Neural cell (in vitro differentiated cells): ENCODE data around the gene TMEM238L. TPM values are rescaled to one million over a fixed set of nuclear protein-coding genes. Genes with fewer than 3 reads are reported as not detected.

Source experiments
- H2AFZ ChIP-seq: fragments of 200-600, 300-800 bp; sonication (generic), shearing (Covaris generic); 2 replicates; pipeline ENCODE4 v1.6.0; 2014; ENCODE audit warnings: low read depth, mild to moderate bottlenecking, antibody characterized with exemption, low read length, moderate library complexity
- H3F3A ChIP-seq: fragments of 200-600 bp; shearing (Covaris generic); 2 replicates; pipeline ENCODE4 v1.6.1; 2016; ENCODE audit warnings: mild to moderate bottlenecking, moderate library complexity, mixed read lengths, antibody characterized with exemption, low read length; ENCODE audit not compliant: insufficient read depth, poor library complexity, severe bottlenecking
- H3K27ac ChIP-seq: fragments of 200-600, 300-800 bp; sonication (generic), shearing (Covaris generic); 2 replicates; pipeline ENCODE4 v1.5.1; 2014; ENCODE audit warnings: mild to moderate bottlenecking, low read length, moderate library complexity
- H3K27me3 ChIP-seq: fragments of 300-800, 200-600 bp; sonication (generic), shearing (Covaris generic); 2 replicates; pipeline ENCODE4 v1.6.0; 2014; ENCODE audit warnings: mild to moderate bottlenecking, low read depth, low read length, moderate library complexity; ENCODE audit not compliant: insufficient read depth
- H3K36me3 ChIP-seq: fragments of 300-800, 200-600 bp; sonication (generic), shearing (Covaris generic); 2 replicates; pipeline ENCODE4 v1.5.1; 2014; ENCODE audit warnings: mild to moderate bottlenecking, antibody characterized with exemption, low read length, moderate library complexity; ENCODE audit not compliant: insufficient read depth
- H3K4me2 ChIP-seq: fragments of 300-800, 200-600 bp; sonication (generic), shearing (Covaris generic); 2 replicates; pipeline ENCODE4 v1.6.0; 2014; ENCODE audit warnings: mild to moderate bottlenecking, low read length
- H3K4me3 ChIP-seq: fragments of 300-800, 200-600 bp; sonication (generic), shearing (Covaris generic); 2 replicates; pipeline ENCODE4 v1.5.1; 2014; ENCODE audit warnings: mild to moderate bottlenecking, low read length, moderate library complexity
- H3K79me2 ChIP-seq: fragments of 200-600 bp; shearing (Covaris generic); replicated peaks from 2 replicates; pipeline ENCODE4 v1.6.0; 2014; ENCODE audit warnings: mild to moderate bottlenecking, low read length, moderate library complexity; ENCODE audit not compliant: insufficient read depth
- H3K9ac ChIP-seq: fragments of 300-800, 200-600 bp; sonication (generic), shearing (Covaris generic); 2 replicates; pipeline ENCODE4 v1.6.1; 2016; ENCODE audit warnings: mild to moderate bottlenecking, low read length, mixed read lengths
- H3K9me2 ChIP-seq: fragments of 200-600 bp; shearing (Covaris generic); 2 replicates; pipeline ENCODE4 v1.6.1; 2016; ENCODE audit warnings: mild to moderate bottlenecking, low read length, mixed read lengths; ENCODE audit not compliant: insufficient read depth
- H3K9me3 ChIP-seq: fragments of 200-600, 300-800 bp; sonication (generic), shearing (Covaris generic); 2 replicates; pipeline ENCODE4 v1.6.1; 2016; ENCODE audit warnings: mild to moderate bottlenecking, mixed run types, low read length, moderate library complexity, mixed read lengths
- H4K20me1 ChIP-seq: fragments of 200-600 bp; shearing (Covaris generic); 2 replicates; pipeline ENCODE4 v1.6.1; 2016; ENCODE audit warnings: mild to moderate bottlenecking, mixed run types; ENCODE audit not compliant: insufficient read depth
- CTCF ChIP-seq: fragments of 450-650 bp; IDR thresholded peaks from 2 replicates; pipeline ENCODE4 v1.5.1; 2014; ENCODE audit warnings: antibody characterized with exemption, mild to moderate bottlenecking, moderate library complexity; ENCODE audit not compliant: poor library complexity, severe bottlenecking
- EP300 ChIP-seq: fragments of 450-650 bp; conservative IDR thresholded peaks from 2 replicates; pipeline ENCODE4 v1.6.1; 2014; ENCODE audit warnings: antibody characterized with exemption, mild to moderate bottlenecking, moderate library complexity; ENCODE audit not compliant: poor library complexity, severe bottlenecking
- EZH2 ChIP-seq: fragments of 200-600, 300-800 bp; shearing (Covaris generic), sonication (generic); IDR thresholded peaks from 2 replicates; pipeline ENCODE4 v1.6.1; 2014; ENCODE audit warnings: antibody characterized with exemption, low read length, borderline replicate concordance, mild to moderate bottlenecking; ENCODE audit not compliant: insufficient read depth, poor library complexity, severe bottlenecking
- MXI1 ChIP-seq: fragments of 450-650 bp; conservative IDR thresholded peaks from 2 replicates; pipeline ENCODE4 v1.6.1; 2014; ENCODE audit warnings: antibody characterized with exemption, mild to moderate bottlenecking; ENCODE audit not compliant: poor library complexity, severe bottlenecking
- POLR2AphosphoS5 ChIP-seq: IDR thresholded peaks from 2 replicates; pipeline ENCODE4 v1.6.1; 2012
- RAD21 ChIP-seq: fragments of 450-650 bp; conservative IDR thresholded peaks from 2 replicates; pipeline ENCODE4 v1.6.1; 2014; ENCODE audit warnings: antibody characterized with exemption, mild to moderate bottlenecking, moderate library complexity
- REST ChIP-seq: IDR thresholded peaks from 2 replicates; pipeline ENCODE4 v1.6.1; 2012; ENCODE audit warnings: borderline replicate concordance
- SMC3 ChIP-seq: fragments of 450-650 bp; conservative IDR thresholded peaks from 2 replicates; pipeline ENCODE4 v1.6.1; 2014; ENCODE audit warnings: antibody characterized with exemption, mild to moderate bottlenecking, moderate library complexity; ENCODE audit not compliant: poor library complexity
- polyA plus RNA-seq: library from polyadenylated mRNA; depleted of rRNA; stranded (reverse); fragments of >200 nt; gene quantifications from 2 replicates; pipeline ENCODE4 v1.2.3, GENCODE V29; 2014

TMEM238L gene
- polyA plus RNA-seq, 1 donor from 2014 or later = not detected

- TF ChIP-seq REST (no peak), EP300 (no peak), POLR2AphosphoS5 (no peak), RAD21 (no peak), CTCF (no peak)
- H3F3A ChIP-seq = no peaks in the 10 kb centered on the region
- H2AFZ ChIP-seq = no peak overlapping the region
- no peak overlapping the region for H3K4me3 ChIP-seq
- H3K36me3 ChIP-seq = no peaks in the 10 kb centered on the region
- no peaks in the 10 kb centered on the region for H4K20me1 ChIP-seq
- H3K79me2 ChIP-seq = no peaks in the 10 kb centered on the region
- H3K9me2 ChIP-seq = no peaks in the 10 kb centered on the region
- no peaks in the 10 kb centered on the region for H3K9me3 ChIP-seq
- no peak overlapping the region for H3K27ac ChIP-seq
- H3K27me3 ChIP-seq = no peaks in the 10 kb centered on the region
- no peak overlapping the region for H3K4me2 ChIP-seq
- H3K9ac ChIP-seq = no peak overlapping the region
Measured at GRCh38 chr17:10804546-10804945, 647 bp upstream of the TMEM238L start.

- no peak overlapping the region for H3K4me3 ChIP-seq
- no peaks in the 10 kb centered on the region for H3K9me3 ChIP-seq
- H3K9ac ChIP-seq = no peak overlapping the region
- TF ChIP-seq REST (no peak), MXI1 (no peak), POLR2AphosphoS5 (no peak), RAD21 (no peak), SMC3 (no peak), EZH2 (no peak)
- H3K27ac ChIP-seq = no peak overlapping the region
- no peaks in the 10 kb centered on the region for H3K79me2 ChIP-seq
- H3K4me2 ChIP-seq = no peak overlapping the region
- no peaks in the 10 kb centered on the region for H3K9me2 ChIP-seq
- no peak overlapping the region for H2AFZ ChIP-seq
- H3K27me3 ChIP-seq = no peaks in the 10 kb centered on the region
- no peaks in the 10 kb centered on the region for H3F3A ChIP-seq
- H4K20me1 ChIP-seq = no peaks in the 10 kb centered on the region
- H3K36me3 ChIP-seq = no peaks in the 10 kb centered on the region
Measured at GRCh38 chr17:10803350-10803749, 549 bp downstream of the TMEM238L start.
